Hepatocyte (in vitro differentiated cells): ENCODE measurements around the gene TENT5C. TPM values are rescaled to one million over a fixed set of nuclear protein-coding genes. Genes with fewer than 3 reads are reported as not detected.

Experiments used
- DNase-seq: peaks from one replicate; pipeline ENCODE4 v3.0.0-alpha.2; 2016; ENCODE audit warnings: low spot score
- H2AFZ ChIP-seq: fragments of 200-600 bp; sonication (generic); 2 replicates; pipeline ENCODE4 v1.6.0; 2016; ENCODE audit warnings: antibody characterized with exemption, mild to moderate bottlenecking
- H3K27ac ChIP-seq: fragments of 200-600 bp; sonication (generic); 2 replicates; pipeline ENCODE4 v1.5.1; 2016; ENCODE audit warnings: mild to moderate bottlenecking
- H3K27me3 ChIP-seq: fragments of 200-600 bp; sonication (generic); 2 replicates; pipeline ENCODE4 v1.6.1; 2016
- H3K36me3 ChIP-seq: fragments of 200-600 bp; sonication (generic); replicated peaks from 2 replicates; pipeline ENCODE4 v1.5.1; 2016; ENCODE audit warnings: low read depth; ENCODE audit not compliant: insufficient read depth
- H3K4me1 ChIP-seq: fragments of 200-600 bp; sonication (generic); 2 replicates; pipeline ENCODE4 v1.5.1; 2016; ENCODE audit warnings: mild to moderate bottlenecking, moderate library complexity; ENCODE audit not compliant: insufficient read depth
- H3K4me2 ChIP-seq: fragments of 200-600 bp; sonication (generic); 2 replicates; pipeline ENCODE4 v1.6.0; 2016
- H3K4me3 ChIP-seq: fragments of 200-600 bp; sonication (generic); 2 replicates; pipeline ENCODE4 v1.5.1; 2016; ENCODE audit warnings: mild to moderate bottlenecking
- H3K79me2 ChIP-seq: fragments of 200-600 bp; sonication (generic); 2 replicates; pipeline ENCODE4 v1.6.0; 2017; ENCODE audit warnings: mild to moderate bottlenecking
- H3K9me2 ChIP-seq: fragments of 200-600 bp; sonication (generic); replicated peaks from 2 replicates; pipeline ENCODE4 v1.6.0; 2017; ENCODE audit warnings: mild to moderate bottlenecking; ENCODE audit not compliant: insufficient read depth
- H3K9me3 ChIP-seq: fragments of 200-600 bp; sonication (generic); 2 replicates; pipeline ENCODE4 v1.5.1; 2016; ENCODE audit warnings: low read depth, mild to moderate bottlenecking
- H4K20me1 ChIP-seq: fragments of 200-600 bp; sonication (generic); 2 replicates; pipeline ENCODE4 v1.6.0; 2016; ENCODE audit warnings: mild to moderate bottlenecking; ENCODE audit not compliant: insufficient read depth, poor library complexity, severe bottlenecking
- CTCF ChIP-seq: fragments of 200-600 bp; sonication (generic); IDR thresholded peaks from 2 replicates; pipeline ENCODE4 v1.5.1; 2016; ENCODE audit warnings: antibody characterized with exemption, mild to moderate bottlenecking; ENCODE audit not compliant: poor library complexity
- EZH2 ChIP-seq: fragments of 200-600 bp; sonication (generic); IDR thresholded peaks from 2 replicates; pipeline ENCODE4 v1.6.1; 2016; ENCODE audit warnings: antibody characterized with exemption, mild to moderate bottlenecking, borderline replicate concordance
- EZH2phosphoT487 ChIP-seq: fragments of 200-600 bp; sonication (generic); IDR thresholded peaks from one replicate; pipeline ENCODE4 v1.6.1; 2018; ENCODE audit warnings: antibody characterized with exemption, mild to moderate bottlenecking, low read depth, moderate library complexity; ENCODE audit not compliant: unreplicated experiment, severe bottlenecking
- WGBS: methylation state at CpG from one replicate; pipeline ENCODE4 v1.1.6; 2016; ENCODE audit warnings: low lambda C conversion rate; ENCODE audit errors: missing lambda C conversion rate; 5-methylcytosine and 5-hydroxymethylcytosine counted together
- polyA plus RNA-seq: library from polyadenylated mRNA; unstranded; fragments of >200 nt; fragmentation: Nextera tagmentation; extraction: Ambion mirVana; gene quantifications from 2 replicates; pipeline ENCODE4 v1.2.1, GENCODE V29; 2016
- total RNA-seq: library from RNA; depleted of rRNA; stranded (reverse); fragments of >200 nt; gene quantifications from 2 replicates; pipeline ENCODE4 v1.2.3, GENCODE V29; 2014

TENT5C gene
- total and polyA plus RNA-seq, 2 experiments from 2014 or later, result 2.5 to 4.1 TPM

DNA sequence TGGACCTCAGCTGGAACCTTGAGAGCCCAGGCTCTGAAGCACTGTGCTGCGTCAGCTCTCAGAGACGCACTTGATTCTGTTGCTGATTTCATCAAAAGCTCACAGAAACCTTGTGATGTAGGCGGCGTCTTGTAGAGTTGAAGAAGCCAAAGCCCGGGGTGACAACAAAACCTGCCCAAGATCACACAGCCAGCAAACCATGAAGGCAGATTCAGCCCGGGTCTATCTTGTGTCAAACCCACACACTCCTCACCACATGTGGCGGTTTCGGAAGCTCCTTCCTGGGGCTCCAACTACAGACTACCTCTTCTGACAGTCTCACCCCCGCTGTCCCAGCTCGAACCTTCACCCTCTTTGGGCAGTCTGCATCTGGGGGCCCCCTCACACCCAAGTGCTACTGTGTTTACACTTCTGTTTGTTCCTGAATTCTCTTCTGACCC, 50.4 kb downstream of the TENT5C start:
- no peaks in the 10 kb centered on the region for H3K9me3 ChIP-seq
- no peaks in the 10 kb centered on the region for H3K36me3 ChIP-seq
- H3K79me2 ChIP-seq, result no peaks in the 10 kb centered on the region
- H3K9me2 ChIP-seq, result no peaks in the 10 kb centered on the region
- no peak overlapping the region for H3K4me2 ChIP-seq
- no peak for DNase-seq
- no peaks in the 10 kb centered on the region for H3K27me3 ChIP-seq
- peaks cover 8% of the 10 kb centered on the region for H3K4me1 ChIP-seq
- TF ChIP-seq CTCF (no peak), EZH2 (no peak), EZH2phosphoT487 (no peak)
- H3K27ac ChIP-seq, result no peak overlapping the region
- no peak overlapping the region for H3K4me3 ChIP-seq
- 86% methylated on average over 10 of the region's 10 CpGs for WGBS
- no peak overlapping the region for H2AFZ ChIP-seq
- H4K20me1 ChIP-seq, result no peaks in the 10 kb centered on the region

GRCh38 chr1:117657031-117657430, 51.2 kb downstream of the TENT5C start:
- 29% methylated on average over 3 of the region's 3 CpGs for WGBS
- Histone ChIP-seq H4K20me1 (no peaks in the 10 kb centered on the region), H3K4me3 (no peak overlapping the region), H3K36me3 (no peaks in the 10 kb centered on the region), H3K4me1 (peaks cover 8% of the 10 kb centered on the region), H2AFZ (no peak overlapping the region), H3K9me2 (no peaks in the 10 kb centered on the region), H3K27ac (no peak overlapping the region), H3K9me3 (no peaks in the 10 kb centered on the region), H3K79me2 (no peaks in the 10 kb centered on the region), H3K4me2 (no peak overlapping the region), H3K27me3 (no peaks in the 10 kb centered on the region)
- TF ChIP-seq CTCF, result no peak
- TF ChIP-seq EZH2, result no peak
- no peak for TF ChIP-seq EZH2phosphoT487
- peak; percentile 76 for DNase-seq

DNA sequence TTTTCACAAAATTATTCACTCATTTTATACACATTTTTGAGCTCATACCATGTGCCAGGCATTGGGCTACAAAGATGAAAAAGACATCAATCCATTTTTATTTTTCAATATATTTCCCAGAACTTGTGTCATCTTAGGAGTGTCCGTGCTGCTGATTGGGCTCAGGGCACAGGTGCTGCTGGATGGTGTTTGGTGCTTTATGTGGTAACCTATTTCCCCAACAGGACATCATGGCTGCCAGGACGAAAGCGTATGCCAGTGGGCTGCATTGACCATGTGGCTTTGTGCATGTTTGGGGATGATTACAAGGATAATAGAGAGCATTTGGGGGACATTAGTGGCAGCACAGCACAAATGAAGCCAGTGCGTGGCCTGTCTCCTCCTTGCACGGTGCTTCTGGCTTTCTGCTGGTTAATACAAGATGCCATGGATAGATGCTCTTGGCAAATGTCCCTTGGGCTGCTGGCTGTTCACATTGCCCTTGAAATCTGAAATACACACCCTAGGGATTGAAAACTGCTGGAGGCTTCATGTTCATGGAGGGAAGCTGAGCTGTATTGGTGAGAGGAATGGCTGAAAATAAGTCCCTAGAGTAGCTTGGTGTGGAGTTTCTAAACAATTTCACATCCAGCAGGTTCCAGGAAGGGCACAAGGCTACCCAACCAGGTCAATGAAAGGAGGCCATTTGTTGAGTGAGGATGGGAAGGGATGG, 52.3 kb downstream of the TENT5C start:
- no peaks in the 10 kb centered on the region for H3K36me3 ChIP-seq
- no peaks in the 10 kb centered on the region for H4K20me1 ChIP-seq
- H3K9me3 ChIP-seq, result no peaks in the 10 kb centered on the region
- H3K4me3 ChIP-seq, result no peak overlapping the region
- no peaks in the 10 kb centered on the region for H3K79me2 ChIP-seq
- no peaks in the 10 kb centered on the region for H3K27me3 ChIP-seq
- H3K4me2 ChIP-seq, result no peak overlapping the region
- no peak overlapping the region for H3K27ac ChIP-seq
- TF ChIP-seq CTCF (no peak), EZH2phosphoT487 (no peak), EZH2 (no peak)
- DNase-seq, result no peak
- H2AFZ ChIP-seq, result no peak overlapping the region
- no peaks in the 10 kb centered on the region for H3K9me2 ChIP-seq
- WGBS, result 96% methylated on average over 5 of the region's 5 CpGs
- peaks cover 8% of the 10 kb centered on the region for H3K4me1 ChIP-seq
